ENCODE data around the gene PDZD2. TPM values are rescaled to one million over a fixed set of nuclear protein-coding genes. Genes with fewer than 3 reads are reported as not detected.

Gene PDZD2
- total RNA-seq, 4 donors from 2014 or later: 6.2 to 21.4 (median 11.8) TPM

- no peak overlapping the region for H3K4me3 ChIP-seq
- no peaks in the 10 kb centered on the region for H3K27me3 ChIP-seq
- H3K36me3 ChIP-seq: no peaks in the 10 kb centered on the region
- intact Hi-C loops (cut with DNase I; ENCODE audit: low total_unique reads): no loop called here
- TF ChIP-seq CTCF (IDR thresholded peaks at IDR 0.05) (no peak), POLR2A (IDR thresholded peaks at IDR 0.05) (no peak)
- H3K4me1 ChIP-seq: no peaks in the 10 kb centered on the region
- H3K9me3 ChIP-seq: no peaks in the 10 kb centered on the region
- DNase-seq: no peak
- H3K27ac ChIP-seq: no peak overlapping the region
These were observed 116.1 kb downstream of the PDZD2 start for GRCh38 chr5:31754741-31755675.

GRCh38 chr5:31755676-31756230, 116.8 kb downstream of the PDZD2 start:
- Histone ChIP-seq H3K27ac (no peak overlapping the region), H3K9me3 (no peaks in the 10 kb centered on the region), H3K27me3 (no peaks in the 10 kb centered on the region), H3K36me3 (no peaks in the 10 kb centered on the region), H3K4me1 (no peaks in the 10 kb centered on the region), H3K4me3 (no peak overlapping the region)
- DNase-seq: no peak
- intact Hi-C loops (cut with DNase I; ENCODE audit: low total_unique reads): no loop called here
- TF ChIP-seq CTCF (IDR thresholded peaks at IDR 0.05) (no peak), POLR2A (IDR thresholded peaks at IDR 0.05) (no peak)

- no peaks in the 10 kb centered on the region for H3K36me3 ChIP-seq
- TF ChIP-seq POLR2A (IDR thresholded peaks at IDR 0.05): no peak
- TF ChIP-seq CTCF (IDR thresholded peaks at IDR 0.05): no peak
These were observed 118.9 kb downstream of the PDZD2 start for GRCh38 chr5:31757806-31758205.

GRCh38 chr5:31758803-31759425, 120.0 kb downstream of the PDZD2 start:
- Histone ChIP-seq H3K36me3 (no peaks in the 10 kb centered on the region), H3K4me3 (no peak overlapping the region), H3K9me3 (no peaks in the 10 kb centered on the region), H3K27ac (no peak overlapping the region), H3K27me3 (no peaks in the 10 kb centered on the region), H3K4me1 (no peaks in the 10 kb centered on the region)
- no peak for TF ChIP-seq CTCF (IDR thresholded peaks at IDR 0.05)
- TF ChIP-seq POLR2A (IDR thresholded peaks at IDR 0.05): no peak
- intact Hi-C loops (cut with DNase I; ENCODE audit: low total_unique reads): no loop called here
- DNase-seq: no peak

More at GRCh38 chr5:31757806-31758205, 118.9 kb downstream of the PDZD2 start:
- H3K4me3 ChIP-seq: no peak overlapping the region
- intact Hi-C loops (cut with DNase I; ENCODE audit: low total_unique reads): no loop called here
- H3K27me3 ChIP-seq: no peaks in the 10 kb centered on the region
- H3K9me3 ChIP-seq: no peaks in the 10 kb centered on the region
- DNase-seq: no peak
- no peak overlapping the region for H3K27ac ChIP-seq
- H3K4me1 ChIP-seq: no peaks in the 10 kb centered on the region

- DNase-seq: no peak
- no peaks in the 10 kb centered on the region for H3K36me3 ChIP-seq
- H3K4me1 ChIP-seq: no peaks in the 10 kb centered on the region
- TF ChIP-seq CTCF (IDR thresholded peaks at IDR 0.05) (no peak), POLR2A (IDR thresholded peaks at IDR 0.05) (no peak)
- H3K27me3 ChIP-seq: no peaks in the 10 kb centered on the region
- no peak overlapping the region for H3K27ac ChIP-seq
- H3K9me3 ChIP-seq: no peaks in the 10 kb centered on the region
- intact Hi-C loops (cut with DNase I; ENCODE audit: low total_unique reads): no loop called here
- no peak overlapping the region for H3K4me3 ChIP-seq
These were observed 121.0 kb downstream of the PDZD2 start for GRCh38 chr5:31759925-31760324.
